Measurements from ENCODE around the gene PHACTR1.

The PHACTR1 gene

GRCh38 chr6:13166269-13166668 is 449.7 kb downstream of the PHACTR1 start:
- no peak for DNase-seq

- DNase-seq, result no peak
Observed at GRCh38 chr6:13166916-13167315, 450.3 kb downstream of the PHACTR1 start.

DNA sequence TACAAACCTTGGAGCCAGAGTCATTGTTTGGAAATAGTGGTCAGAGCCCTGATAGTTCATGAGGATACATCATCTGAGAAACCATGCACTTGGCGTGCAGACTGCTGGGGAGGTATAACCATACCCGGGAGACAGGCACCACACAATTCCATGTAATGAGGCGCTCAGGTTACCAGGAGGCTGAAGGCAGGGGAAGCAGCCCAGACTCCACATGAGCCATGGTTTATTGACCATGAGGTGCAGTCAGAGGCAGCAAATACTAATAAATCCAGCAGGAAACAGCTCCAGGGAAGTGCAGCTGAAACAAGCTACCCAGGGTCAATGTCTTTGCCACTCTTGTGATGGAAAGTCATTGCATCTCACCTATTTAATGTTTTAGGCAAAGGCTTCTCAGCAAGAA is 455.7 kb downstream of the PHACTR1 start:
- DNase-seq, result no peak

DNA sequence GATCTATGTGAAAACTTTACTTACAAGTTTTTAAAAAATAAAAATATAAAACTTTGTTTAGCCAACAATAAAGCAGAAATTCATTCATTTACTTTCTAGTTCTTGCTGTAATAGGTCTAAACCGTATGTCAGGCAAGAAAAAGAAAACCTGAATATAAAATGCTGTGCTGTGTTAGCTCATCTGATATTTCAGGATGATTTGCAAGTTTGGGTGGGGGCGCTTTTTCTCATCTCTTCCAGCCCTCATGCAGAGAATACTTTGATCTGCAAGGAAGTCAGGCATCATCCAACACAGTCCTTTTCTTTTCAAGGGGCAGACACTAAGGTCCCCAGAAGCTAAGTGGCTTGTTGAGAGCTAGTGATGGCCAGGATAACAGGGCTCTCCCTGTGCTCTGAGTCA is 458.5 kb downstream of the PHACTR1 start:
- DNase-seq, result no peak

GRCh38 chr6:13175759-13176158 is 459.2 kb downstream of the PHACTR1 start:
- no peak for DNase-seq

- DNase-seq, result peak in 1 of 5 donors; percentile 13
Observed at GRCh38 chr6:13177664-13178063, 461.1 kb downstream of the PHACTR1 start.

DNA sequence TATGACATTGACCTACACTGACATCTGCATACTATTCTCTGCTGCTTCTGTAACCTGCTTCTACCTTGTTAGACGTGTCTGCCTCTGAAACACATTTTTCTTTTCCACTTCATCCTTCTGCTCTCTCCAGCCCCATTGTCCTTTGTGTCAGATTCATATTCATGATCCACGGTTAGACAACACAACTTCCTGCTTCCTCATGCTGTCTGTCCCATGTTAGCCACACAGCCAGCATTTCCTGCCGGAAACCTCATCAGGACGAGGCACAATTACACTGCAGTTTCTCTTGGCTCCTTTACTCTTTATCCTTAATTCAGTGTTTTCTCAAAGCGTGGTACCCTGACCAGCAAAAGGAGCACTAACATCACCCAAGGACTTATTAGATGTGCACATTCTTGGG is 461.5 kb downstream of the PHACTR1 start:
- peak in 1 of 5 donors; percentile 10 for DNase-seq

DNA sequence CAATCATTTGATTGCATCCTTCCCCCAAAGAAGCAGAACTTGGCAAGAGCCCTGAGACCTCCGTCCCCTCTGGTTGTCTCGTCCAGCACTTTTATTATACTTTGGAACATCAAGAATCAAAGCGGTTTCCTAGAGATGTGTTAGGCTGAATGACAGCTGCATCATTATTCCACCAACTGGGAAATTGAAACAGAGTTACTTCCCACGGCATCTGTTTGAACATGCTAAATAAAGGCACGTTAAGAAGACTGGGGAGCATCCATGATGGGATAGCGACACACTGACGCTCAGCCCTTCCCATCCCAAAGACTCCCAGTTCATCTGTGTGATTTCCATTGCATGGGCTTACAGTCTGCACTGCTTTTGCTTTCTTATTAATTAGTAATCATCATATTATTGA is 464.0 kb downstream of the PHACTR1 start:
- DNase-seq, result no peak

- DNase-seq, result no peak
Observed at GRCh38 chr6:13181393-13181792, 464.8 kb downstream of the PHACTR1 start.

DNA sequence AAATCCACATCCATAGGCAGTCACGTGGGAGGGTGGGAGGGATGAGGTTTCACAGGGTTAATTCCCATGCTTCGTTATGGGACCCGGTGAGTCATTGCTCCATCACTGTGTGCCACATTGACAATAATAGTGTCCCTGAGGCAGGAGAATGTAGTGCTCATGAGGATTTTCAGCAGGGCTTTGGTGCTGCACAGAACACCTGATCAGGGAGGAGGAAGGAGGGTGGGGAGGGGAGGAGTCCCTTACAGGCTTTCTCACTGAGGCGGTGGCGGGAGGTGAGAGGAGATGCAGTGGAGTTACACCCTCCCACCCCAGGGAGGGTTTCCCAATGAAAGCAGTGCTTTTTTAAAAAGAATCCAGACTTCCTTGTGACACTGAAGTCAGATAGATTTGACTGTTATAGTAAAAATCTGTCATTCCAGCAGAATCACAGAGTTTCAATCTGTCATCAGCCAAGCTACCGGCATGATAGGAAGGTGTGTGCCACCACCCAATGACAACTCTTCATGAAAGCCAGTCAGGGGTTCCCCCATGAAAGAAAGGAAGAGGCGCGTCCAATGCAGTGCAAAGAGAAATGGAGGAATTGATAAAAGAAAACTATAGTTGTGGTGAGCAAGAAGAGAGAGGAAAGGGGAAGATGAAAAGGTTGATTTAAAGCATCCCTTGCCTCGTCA is 467.0 kb downstream of the PHACTR1 start:
- no peak for DNase-seq

DNA sequence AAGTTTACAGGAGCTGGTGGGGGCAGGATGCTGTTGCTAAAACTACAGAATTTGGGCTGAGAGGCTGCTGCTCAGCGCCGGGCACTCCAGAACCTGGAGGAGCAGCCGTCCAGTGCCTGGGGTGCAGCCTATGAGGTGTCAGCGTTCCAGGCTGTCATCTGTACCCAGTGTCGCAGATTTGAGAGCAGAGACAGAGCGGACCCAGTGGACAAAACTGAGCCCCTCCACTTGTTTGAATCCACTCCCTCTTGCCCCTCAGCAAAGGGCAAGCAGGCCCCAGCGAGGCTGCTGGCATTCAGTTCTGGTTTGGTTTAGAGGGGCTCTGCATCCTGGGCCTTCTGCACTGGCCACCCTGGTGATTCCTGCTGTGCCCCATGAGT is 467.5 kb downstream of the PHACTR1 start:
- no peak for DNase-seq

DNA sequence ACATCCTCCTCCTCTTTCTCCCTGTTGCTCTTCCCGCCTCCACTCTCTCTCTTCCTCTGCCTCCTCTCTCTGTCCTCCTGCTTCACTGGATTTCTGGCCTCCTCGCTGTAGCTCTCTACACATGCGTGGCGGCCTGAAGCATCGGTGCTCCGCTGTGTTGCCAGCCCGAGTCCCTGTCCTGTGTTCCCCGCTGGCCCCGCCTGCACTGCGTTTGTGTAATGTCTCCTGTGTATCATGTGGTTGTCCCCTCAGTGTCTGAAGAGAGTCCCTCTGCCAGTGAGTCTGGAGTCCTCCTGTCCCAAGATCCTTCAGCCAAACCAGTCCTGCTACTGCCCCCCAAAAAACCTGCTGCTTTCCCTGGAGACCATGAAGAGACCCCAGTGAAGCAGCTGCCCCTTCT is 468.0 kb downstream of the PHACTR1 start:
- no peak for DNase-seq

DNA sequence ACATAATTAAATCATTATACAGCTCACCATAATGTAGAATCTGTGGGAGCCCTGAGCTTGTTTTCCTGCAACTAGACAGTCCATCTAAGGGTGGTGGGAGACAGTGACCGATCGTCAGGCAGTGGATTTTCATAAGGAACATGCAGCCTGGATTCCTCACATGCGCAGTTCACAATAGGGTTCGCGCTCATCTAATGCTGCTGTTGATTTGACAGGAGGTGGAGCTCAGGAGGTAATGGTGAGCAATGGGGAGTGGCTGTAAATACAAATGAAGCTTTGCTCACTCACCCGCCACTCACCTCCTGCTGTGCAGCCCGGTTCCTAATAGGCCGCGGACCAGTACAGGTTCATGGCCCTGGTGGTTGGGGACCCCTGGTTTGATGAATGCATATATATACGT is 470.3 kb downstream of the PHACTR1 start:
- DNase-seq, result no peak

GRCh38 chr6:13187692-13188091 is 471.1 kb downstream of the PHACTR1 start:
- DNase-seq, result no peak

- DNase-seq, result no peak
Observed at GRCh38 chr6:13188306-13188705, 471.7 kb downstream of the PHACTR1 start.

GRCh38 chr6:13189710-13190109 is 473.1 kb downstream of the PHACTR1 start:
- DNase-seq, result no peak

GRCh38 chr6:13190376-13190775 is 473.8 kb downstream of the PHACTR1 start:
- DNase-seq, result no peak

- no peak for DNase-seq
Observed at GRCh38 chr6:13191461-13191860, 474.9 kb downstream of the PHACTR1 start.

DNA sequence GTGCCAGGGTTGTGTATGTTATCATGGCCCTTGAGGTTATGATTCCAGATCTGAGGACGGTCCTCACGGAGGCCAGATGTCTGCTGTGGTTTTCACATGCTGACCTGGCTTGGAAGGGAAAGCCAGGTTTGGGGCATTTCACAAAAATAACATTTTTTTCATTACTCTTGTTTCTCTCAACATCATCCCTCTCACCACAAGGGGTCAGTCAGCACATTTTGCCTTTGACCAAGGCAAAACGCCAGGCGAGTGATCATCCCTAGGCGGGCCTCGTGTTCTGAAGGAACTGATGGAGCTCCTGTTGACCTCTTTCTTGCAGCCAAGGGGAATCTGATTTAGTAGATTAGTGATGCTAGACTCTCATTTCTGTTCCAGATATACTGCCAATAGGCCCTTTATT is 478.3 kb downstream of the PHACTR1 start:
- peak in 1 of 5 donors; percentile 7 for DNase-seq

DNA sequence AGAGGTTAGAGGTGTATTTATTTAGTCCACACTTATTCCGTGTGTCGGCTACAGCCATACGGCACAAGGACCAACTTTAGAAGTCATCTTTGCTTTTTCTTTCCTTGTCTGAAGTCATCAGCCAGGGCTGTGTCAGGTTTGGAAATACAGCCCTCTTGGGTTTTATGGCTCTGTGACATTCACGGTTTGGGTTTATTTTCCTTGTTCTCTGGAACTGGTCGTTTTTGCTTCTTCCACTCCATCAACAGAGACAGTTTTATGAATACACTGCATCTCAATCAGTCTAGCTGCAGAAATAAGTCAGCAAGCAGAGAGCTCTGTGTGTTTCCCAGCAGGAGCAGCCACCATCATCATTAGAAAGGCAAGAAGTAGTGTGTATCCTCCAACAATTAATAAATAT is 479.2 kb downstream of the PHACTR1 start:
- DNase-seq, result no peak

DNA sequence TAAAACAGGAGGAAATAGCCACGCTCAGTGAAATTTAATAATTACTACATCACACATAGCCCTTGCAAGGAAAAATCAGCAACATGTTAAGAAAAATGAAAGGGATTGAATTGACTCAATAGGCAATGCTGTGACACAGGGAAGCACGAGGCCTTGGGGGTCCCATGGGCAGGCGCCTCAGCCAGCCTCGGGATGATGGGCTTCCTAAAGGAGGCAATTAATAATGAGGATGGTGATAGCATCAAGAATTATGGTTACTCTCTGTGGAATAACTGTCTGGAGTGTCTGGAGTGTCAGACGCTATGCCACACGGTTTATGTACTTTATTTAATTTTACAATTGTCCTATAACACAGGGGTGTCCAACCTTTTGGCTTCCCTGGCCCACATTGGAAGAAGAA is 481.6 kb downstream of the PHACTR1 start:
- DNase-seq, result no peak

GRCh38 chr6:13201336-13201735 is 484.8 kb downstream of the PHACTR1 start:
- no peak for DNase-seq

DNA sequence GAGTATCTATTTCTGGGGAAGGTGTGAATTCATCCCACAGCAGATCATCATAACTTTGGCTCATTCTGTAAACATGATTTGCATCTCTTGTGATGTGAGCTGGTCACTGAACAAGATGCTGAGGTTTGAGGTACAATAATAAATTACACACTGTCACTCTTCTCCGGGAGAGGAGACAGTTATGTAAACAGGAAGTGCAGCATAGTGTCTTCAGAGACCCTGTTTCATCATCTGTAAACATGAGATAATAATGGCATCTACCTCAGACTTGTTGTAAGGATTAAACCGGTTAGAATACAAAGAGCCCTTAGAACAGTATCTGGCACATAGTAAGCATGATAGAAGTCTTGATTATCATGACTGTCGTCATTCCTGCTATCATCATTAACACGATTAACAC is 486.6 kb downstream of the PHACTR1 start:
- DNase-seq, result peak in 1 of 5 donors; percentile 3

GRCh38 chr6:13205106-13205505 is 488.5 kb downstream of the PHACTR1 start:
- DNase-seq, result no peak

GRCh38 chr6:13212096-13212495 is 495.5 kb downstream of the PHACTR1 start:
- no peak for DNase-seq
